HEK293T (cell line): ENCODE measurements around the gene AXDND1.

Experiments used
- ARNT ChIP-seq: fragments of 450-650 bp; IDR thresholded peaks from 2 replicates; pipeline ENCODE4 v1.6.1; 2017; ENCODE audit warnings: mild to moderate bottlenecking
- BHLHE40 ChIP-seq: fragments of 450-650 bp; IDR thresholded peaks from 2 replicates; pipeline ENCODE4 v1.6.1; 2016; ENCODE audit warnings: mild to moderate bottlenecking, moderate library complexity, borderline replicate concordance
- ELF4 ChIP-seq: fragments of 450-650 bp; IDR thresholded peaks from 2 replicates; pipeline ENCODE4 v1.6.1; 2017; ENCODE audit warnings: antibody characterized with exemption
- FOXA1 ChIP-seq: fragments of 450-650 bp; IDR thresholded peaks from 2 replicates; pipeline ENCODE4 v1.6.1; 2016; ENCODE audit warnings: mild to moderate bottlenecking
- FOXK2 ChIP-seq: fragments of 450-650 bp; IDR thresholded peaks from 2 replicates; pipeline ENCODE4 v1.6.1; 2016; ENCODE audit warnings: mild to moderate bottlenecking
- FOXM1 ChIP-seq: fragments of 450-650 bp; IDR thresholded peaks from 2 replicates; pipeline ENCODE4 v1.6.1; 2017; ENCODE audit warnings: mild to moderate bottlenecking, borderline replicate concordance
- SUZ12 ChIP-seq: fragments of 450-650 bp; IDR thresholded peaks from 2 replicates; pipeline ENCODE4 v1.6.1; 2016; ENCODE audit warnings: mild to moderate bottlenecking
- TF ChIP-seq, protein P1 (sequence below): fragments of 450-650 bp; IDR thresholded peaks from 2 replicates; pipeline ENCODE4 v1.6.1; 2016

- TF ChIP-seq SUZ12 (no peak), FOXA1 (no peak), FOXM1 (no peak), ELF4 (no peak), BHLHE40 (no peak), ARNT (no peak), FOXK2 (no peak)
- TF ChIP-seq, protein P1, sequence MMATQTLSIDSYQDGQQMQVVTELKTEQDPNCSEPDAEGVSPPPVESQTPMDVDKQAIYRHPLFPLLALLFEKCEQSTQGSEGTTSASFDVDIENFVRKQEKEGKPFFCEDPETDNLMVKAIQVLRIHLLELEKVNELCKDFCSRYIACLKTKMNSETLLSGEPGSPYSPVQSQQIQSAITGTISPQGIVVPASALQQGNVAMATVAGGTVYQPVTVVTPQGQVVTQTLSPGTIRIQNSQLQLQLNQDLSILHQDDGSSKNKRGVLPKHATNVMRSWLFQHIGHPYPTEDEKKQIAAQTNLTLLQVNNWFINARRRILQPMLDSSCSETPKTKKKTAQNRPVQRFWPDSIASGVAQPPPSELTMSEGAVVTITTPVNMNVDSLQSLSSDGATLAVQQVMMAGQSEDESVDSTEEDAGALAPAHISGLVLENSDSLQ: no peak
These were observed 223.7 kb downstream of the AXDND1 start for GRCh38 chr1:179589509-179589908.
